OCI-LY3 (cell line): Measurements from ENCODE around the gene KHNYN.

Experiments used
- H2AFZ ChIP-seq: fragments of 200-600, 300-600 bp; shearing (Covaris generic); 2 replicates; pipeline ENCODE4 v1.6.0; 2014; ENCODE audit warnings: antibody characterized with exemption, low read depth, low read length
- H3K27ac ChIP-seq: fragments of 200-600, 300-600 bp; sonication (generic); 2 replicates; pipeline ENCODE4 v1.5.1; 2014; ENCODE audit warnings: mild to moderate bottlenecking, low read length, moderate library complexity, mixed read lengths
- H3K27me3 ChIP-seq: fragments of 200-600, 300-600 bp; sonication (generic); 2 replicates; pipeline ENCODE4 v1.6.1; 2014; ENCODE audit warnings: low read depth, low read length, mixed read lengths
- H3K36me3 ChIP-seq: fragments of 200-600, 300-600 bp; sonication (generic); replicated peaks from 2 replicates; pipeline ENCODE3; 2014; ENCODE audit warnings: low read depth, low read length, mixed read lengths
- H3K4me1 ChIP-seq: fragments of 300-600, 200-600 bp; sonication (generic); 2 replicates; pipeline ENCODE4 v1.6.1; 2014; ENCODE audit warnings: low read length, mixed read lengths
- H3K4me2 ChIP-seq: fragments of 200-600, 300-600 bp; sonication (generic); 2 replicates; pipeline ENCODE4 v1.6.1; 2014; ENCODE audit warnings: low read length, mixed read lengths
- H3K4me3 ChIP-seq: fragments of 300-600, 200-600 bp; sonication (generic); 2 replicates; pipeline ENCODE4 v1.5.1; 2014; ENCODE audit warnings: antibody characterized with exemption, mild to moderate bottlenecking, low read length, moderate library complexity
- H3K79me2 ChIP-seq: fragments of 300-600, 200-600 bp; shearing (Covaris generic); 2 replicates; pipeline ENCODE4 v1.6.1; 2014; ENCODE audit warnings: mild to moderate bottlenecking, low read length, mixed read lengths
- H3K9ac ChIP-seq: fragments of 300-600, 200-600 bp; shearing (Covaris generic); 2 replicates; pipeline ENCODE4 v1.6.0; 2014; ENCODE audit warnings: mild to moderate bottlenecking, low read length, moderate library complexity
- H3K9me3 ChIP-seq: fragments of 200-600, 300-600 bp; shearing (Covaris generic); 2 replicates; pipeline ENCODE4 v1.6.1; 2014; ENCODE audit warnings: low read length, mixed read lengths; ENCODE audit not compliant: insufficient read depth
- H4K20me1 ChIP-seq: fragments of 200-600, 300-600 bp; sonication (generic); 2 replicates; pipeline ENCODE4 v1.6.1; 2016; ENCODE audit warnings: low read length, mixed read lengths; ENCODE audit not compliant: insufficient read depth
- EZH2phosphoT487 ChIP-seq: fragments of 200-600 bp; shearing (Covaris generic); IDR thresholded peaks from 2 replicates; pipeline ENCODE4 v1.6.1; 2018; ENCODE audit warnings: antibody characterized with exemption, mixed run types, low read depth
- TF ChIP-seq, protein P1 (sequence below): fragments of 200-600, 300-600 bp; sonication (generic); IDR thresholded peaks from 2 replicates; pipeline ENCODE4 v1.5.1; 2014; ENCODE audit warnings: antibody characterized with exemption, low read length, low read depth

KHNYN gene

DNA sequence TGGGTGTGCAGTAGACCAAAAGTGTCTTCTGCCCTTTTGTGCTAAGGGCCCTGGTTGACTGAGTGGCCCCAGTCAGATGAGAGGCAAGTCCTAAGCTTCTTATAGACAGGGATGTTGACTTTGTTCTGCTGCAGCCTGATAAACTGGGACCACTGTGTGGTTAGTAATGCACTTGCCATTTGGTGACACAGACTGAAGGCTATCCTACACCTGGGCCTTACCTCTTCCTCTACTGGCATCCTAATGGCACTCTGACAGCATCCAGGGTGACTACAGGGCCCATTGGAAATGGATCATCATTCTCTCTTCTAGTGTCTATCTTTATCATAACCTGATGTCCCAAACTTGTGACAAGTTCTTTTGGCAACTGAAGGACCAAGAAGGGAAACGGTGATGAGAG, 9.5 kb downstream of the KHNYN start:
- H3K27me3 ChIP-seq: no peaks in the 10 kb centered on the region
- H3K27ac ChIP-seq: no peak overlapping the region
- peaks cover 27% of the 10 kb centered on the region for H3K79me2 ChIP-seq
- H3K9me3 ChIP-seq: no peaks in the 10 kb centered on the region
- H4K20me1 ChIP-seq: no peaks in the 10 kb centered on the region
- H3K4me2 ChIP-seq: no peak overlapping the region
- H2AFZ ChIP-seq: no peak overlapping the region
- no peak overlapping the region for H3K4me3 ChIP-seq
- H3K4me1 ChIP-seq: peaks cover 12% of the 10 kb centered on the region
- peaks cover 48% of the 10 kb centered on the region for H3K36me3 ChIP-seq
- H3K9ac ChIP-seq: no peak overlapping the region
- TF ChIP-seq EZH2phosphoT487: no peak
- TF ChIP-seq, protein P1, sequence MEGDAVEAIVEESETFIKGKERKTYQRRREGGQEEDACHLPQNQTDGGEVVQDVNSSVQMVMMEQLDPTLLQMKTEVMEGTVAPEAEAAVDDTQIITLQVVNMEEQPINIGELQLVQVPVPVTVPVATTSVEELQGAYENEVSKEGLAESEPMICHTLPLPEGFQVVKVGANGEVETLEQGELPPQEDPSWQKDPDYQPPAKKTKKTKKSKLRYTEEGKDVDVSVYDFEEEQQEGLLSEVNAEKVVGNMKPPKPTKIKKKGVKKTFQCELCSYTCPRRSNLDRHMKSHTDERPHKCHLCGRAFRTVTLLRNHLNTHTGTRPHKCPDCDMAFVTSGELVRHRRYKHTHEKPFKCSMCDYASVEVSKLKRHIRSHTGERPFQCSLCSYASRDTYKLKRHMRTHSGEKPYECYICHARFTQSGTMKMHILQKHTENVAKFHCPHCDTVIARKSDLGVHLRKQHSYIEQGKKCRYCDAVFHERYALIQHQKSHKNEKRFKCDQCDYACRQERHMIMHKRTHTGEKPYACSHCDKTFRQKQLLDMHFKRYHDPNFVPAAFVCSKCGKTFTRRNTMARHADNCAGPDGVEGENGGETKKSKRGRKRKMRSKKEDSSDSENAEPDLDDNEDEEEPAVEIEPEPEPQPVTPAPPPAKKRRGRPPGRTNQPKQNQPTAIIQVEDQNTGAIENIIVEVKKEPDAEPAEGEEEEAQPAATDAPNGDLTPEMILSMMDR: no peak

DNA sequence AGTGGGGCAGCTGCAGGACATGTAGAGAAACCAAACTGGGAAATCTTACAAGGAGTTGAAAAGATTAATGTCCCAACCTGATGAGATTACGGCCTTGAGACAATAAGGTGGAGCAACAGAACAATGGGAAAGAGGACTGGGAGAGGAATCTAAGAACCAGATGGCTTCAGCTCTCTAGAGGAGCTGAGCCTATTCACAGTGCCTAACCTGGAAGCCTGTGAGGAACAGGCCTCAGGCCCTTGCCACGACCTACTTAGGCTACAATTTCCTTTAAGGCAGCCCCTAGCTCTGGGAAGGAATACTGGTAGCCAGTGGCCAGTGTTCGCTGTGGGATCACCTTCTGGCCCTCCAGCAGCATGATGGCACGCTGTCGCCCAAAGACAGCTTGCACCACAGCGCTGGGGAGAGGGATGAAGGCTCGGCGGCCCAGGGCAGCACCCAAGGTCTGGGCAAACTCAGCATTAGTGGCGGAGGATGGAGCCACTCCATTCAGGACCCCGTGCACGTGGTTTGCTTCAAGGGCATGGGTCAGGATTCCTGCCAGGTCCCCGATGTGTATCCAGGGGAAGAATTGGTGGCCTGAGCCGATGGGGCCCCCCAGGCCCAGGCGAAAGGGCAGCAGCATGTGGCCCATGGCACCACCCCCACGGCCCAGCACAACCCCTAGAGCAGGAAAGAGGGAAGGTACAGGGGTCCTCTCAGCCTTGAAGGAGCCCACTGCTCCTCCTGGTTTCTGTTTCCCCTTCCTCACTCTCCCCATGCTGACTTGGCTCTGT, 10.3 kb downstream of the KHNYN start:
- no peaks in the 10 kb centered on the region for H3K27me3 ChIP-seq
- H3K4me1 ChIP-seq: peaks cover 12% of the 10 kb centered on the region
- H3K27ac ChIP-seq: no peak overlapping the region
- H3K4me2 ChIP-seq: no peak overlapping the region
- no peak overlapping the region for H3K4me3 ChIP-seq
- peaks cover 27% of the 10 kb centered on the region for H3K79me2 ChIP-seq
- no peaks in the 10 kb centered on the region for H3K9me3 ChIP-seq
- no peak for TF ChIP-seq EZH2phosphoT487
- TF ChIP-seq, protein P1: no peak
- H3K36me3 ChIP-seq: peaks cover 48% of the 10 kb centered on the region
- no peak overlapping the region for H2AFZ ChIP-seq
- no peaks in the 10 kb centered on the region for H4K20me1 ChIP-seq
- H3K9ac ChIP-seq: no peak overlapping the region

DNA sequence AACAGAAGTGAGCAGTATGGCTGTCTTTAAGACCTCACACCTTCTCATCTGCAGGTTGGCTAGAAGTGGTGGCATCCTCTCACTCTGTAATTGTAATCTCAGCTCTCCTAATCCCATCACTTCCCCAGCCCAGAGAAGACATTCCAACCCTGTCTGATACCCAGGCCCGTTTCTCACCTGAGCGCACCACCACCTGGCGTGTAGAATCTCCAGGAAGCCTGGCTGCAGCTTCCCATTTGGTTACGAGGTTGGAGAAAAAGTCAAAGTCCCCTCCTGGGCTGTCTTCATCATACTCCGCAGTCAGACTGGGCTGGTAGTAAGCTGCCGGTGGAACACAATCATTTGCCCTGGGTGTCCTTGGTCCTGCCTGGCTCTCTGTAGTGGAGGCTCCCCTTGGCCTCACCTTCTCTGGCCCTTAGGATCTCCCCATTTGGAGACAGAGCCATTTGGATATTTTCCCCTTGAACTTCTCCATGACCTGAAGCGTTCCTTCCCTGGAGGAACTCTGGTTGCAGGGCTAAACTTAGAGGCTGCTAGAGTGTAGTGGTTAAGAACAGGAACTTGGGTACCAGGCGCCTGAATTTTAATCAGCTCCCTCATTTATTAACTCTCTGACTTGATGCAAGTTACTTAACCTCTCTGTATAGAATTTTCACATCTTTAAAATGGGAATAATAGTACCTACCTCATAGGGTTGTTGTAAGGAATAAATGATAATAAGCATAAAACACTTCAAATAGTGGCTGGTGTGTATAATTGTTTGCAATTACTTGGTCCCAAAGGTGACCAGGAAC, 11.0 kb downstream of the KHNYN start:
- Histone ChIP-seq H3K79me2 (peaks cover 27% of the 10 kb centered on the region), H3K4me3 (no peak overlapping the region), H3K9me3 (no peaks in the 10 kb centered on the region), H3K9ac (no peak overlapping the region), H3K36me3 (peaks cover 48% of the 10 kb centered on the region), H3K27me3 (no peaks in the 10 kb centered on the region), H3K4me1 (peaks cover 12% of the 10 kb centered on the region), H2AFZ (no peak overlapping the region), H3K27ac (no peak overlapping the region), H3K4me2 (0 out of 2 replicates have a peak overlapping the region, but pooled peaks have one; percentile 98), H4K20me1 (no peaks in the 10 kb centered on the region)
- TF ChIP-seq, protein P1: no peak
- TF ChIP-seq EZH2phosphoT487: no peak

DNA sequence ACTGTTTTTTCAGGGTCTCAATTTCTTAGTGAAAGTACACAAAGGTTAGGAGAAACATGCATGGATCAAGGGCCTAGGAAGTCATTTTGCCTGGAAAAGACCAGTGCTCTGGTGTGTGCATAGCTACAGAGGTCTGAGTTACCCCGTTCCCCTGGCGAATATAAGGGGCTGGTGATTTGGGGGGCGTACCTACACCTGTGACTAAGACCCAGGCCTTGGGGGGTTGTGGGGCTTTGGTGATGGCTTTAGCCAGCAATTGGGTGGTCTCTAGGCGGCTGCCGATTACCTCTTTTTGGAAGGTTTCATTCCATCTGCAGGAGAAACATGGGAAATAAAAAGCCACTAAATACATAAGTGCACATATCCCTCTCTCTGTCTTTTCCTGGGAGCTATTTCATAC, 11.7 kb downstream of the KHNYN start:
- H3K27ac ChIP-seq: peak overlapping the region; percentile 85; the same call in 1 of the 2 replicates
- peak overlapping the region; percentile 95 for H3K4me3 ChIP-seq
- H3K27me3 ChIP-seq: no peaks in the 10 kb centered on the region
- H3K4me1 ChIP-seq: peaks cover 12% of the 10 kb centered on the region
- peak overlapping the region; percentile 99 for H3K9ac ChIP-seq
- TF ChIP-seq EZH2phosphoT487: no peak
- TF ChIP-seq, protein P1: no peak
- no peaks in the 10 kb centered on the region for H4K20me1 ChIP-seq
- peak overlapping the region; percentile 98 for H3K4me2 ChIP-seq
- peaks cover 41% of the 10 kb centered on the region for H3K36me3 ChIP-seq
- H3K79me2 ChIP-seq: peaks cover 27% of the 10 kb centered on the region
- H2AFZ ChIP-seq: no peak overlapping the region
- H3K9me3 ChIP-seq: no peaks in the 10 kb centered on the region
